GM12878 (cell line): ENCODE results near the gene OR13C2. TPM values are rescaled to one million over a fixed set of nuclear protein-coding genes. Genes with fewer than 3 reads are reported as not detected.

Source experiments
- ATAC-seq: fragments of 200-7000 bp; cut with Tn5 transposase; 3 replicates; pipeline ENCODE4 v1.9.1; 2020; ENCODE audit warnings: mild to moderate bottlenecking, moderate library complexity
- BruUV-seq: library from RNA; stranded (reverse); fragments of 400-500 nt; replicated peaks from 2 replicates; lab custom pipeline; 2021; lab: Mats Ljungman, UMichigan
- CTCF ChIA-PET: fragments of 300-600 bp; sonication (Branson Sonifier 250); formaldehyde crosslinking; extraction: SDS; loops from one replicate; lab custom pipeline; 2021; ENCODE audit warnings: inconsistent platforms; lab: Yijun Ruan, JAX
- POLR2A ChIA-PET: fragments of 350-600 bp; formaldehyde crosslinking; extraction: SDS; loops from one replicate; lab custom pipeline; 2021; ENCODE audit warnings: inconsistent platforms; lab: Charles Lee
- RAD21 ChIA-PET: fragments of 300-600 bp; sonication (Branson Sonifier 250); formaldehyde crosslinking; loops from one replicate; lab custom pipeline; 2023; ENCODE audit warnings: antibody characterized with exemption; ENCODE audit not compliant: unreplicated experiment; lab: Charles Lee
- SMC1A ChIA-PET: fragments of 300-600 bp; sonication (Branson Sonifier 250); formaldehyde crosslinking; loops from one replicate; lab custom pipeline; 2023; ENCODE audit not compliant: unreplicated experiment, uncharacterized antibody; lab: Charles Lee
- DNase-seq: peaks from one replicate; pipeline ENCODE4 v3.0.0-alpha.2; 2011; ENCODE audit warnings: low read depth, low spot score
- FAIRE-seq: peaks from 3 replicates; lab custom pipeline; 2011; peaks lifted over from hg19 to GRCh38; lab: Jason Lieb, UNC
- H2AFZ ChIP-seq: 2 replicates; pipeline ENCODE4 v1.6.0; 2011; ENCODE audit warnings: low read depth, low read length, control low read depth; ENCODE audit not compliant: control insufficient read depth
- H3K27ac ChIP-seq: 2 replicates; pipeline ENCODE4 v1.5.1; 2011; ENCODE audit warnings: control low read depth; ENCODE audit not compliant: control insufficient read depth, insufficient read depth
- H3K27me3 ChIP-seq, 2 experiments: replicated peaks in 1 of 2; 2 replicates each; pipeline versions ENCODE4 v1.6.0 to v1.6.1; 2011; ENCODE audit warnings: low read length in 1 of 2; ENCODE audit not compliant: control insufficient read depth in 2 of 2, insufficient read depth in 2 of 2
- H3K36me3 ChIP-seq, 2 experiments: 2 replicates each; pipeline ENCODE4 v1.5.1; 2011; ENCODE audit warnings: low read length in 1 of 2; ENCODE audit not compliant: control insufficient read depth in 2 of 2, insufficient read depth in 2 of 2
- H3K4me1 ChIP-seq: 2 replicates; pipeline ENCODE4 v1.6.1; 2011; ENCODE audit warnings: mild to moderate bottlenecking, low read length, moderate library complexity, mixed read lengths; ENCODE audit not compliant: control insufficient read depth, insufficient read depth
- H3K4me2 ChIP-seq: 2 replicates; pipeline ENCODE4 v1.6.0; 2011; ENCODE audit warnings: control low read depth; ENCODE audit not compliant: control insufficient read depth, insufficient read depth
- H3K4me3 ChIP-seq: fragments of 200-600 bp; sonication (generic); 2 replicates; pipeline ENCODE4 v1.5.1; 2016
- H3K79me2 ChIP-seq: 2 replicates; pipeline ENCODE4 v1.6.0; 2011; ENCODE audit warnings: low read length; ENCODE audit not compliant: control insufficient read depth, insufficient read depth
- H3K9ac ChIP-seq: 2 replicates; pipeline ENCODE4 v1.8.0; 2011; ENCODE audit warnings: low read length, control low read depth, mixed read lengths; ENCODE audit not compliant: control insufficient read depth, insufficient read depth
- H3K9me3 ChIP-seq: replicated peaks from 3 replicates; pipeline ENCODE4 v1.5.1; 2011; ENCODE audit warnings: mild to moderate bottlenecking, low read length; ENCODE audit not compliant: control insufficient read depth, insufficient read depth
- H4K20me1 ChIP-seq: 2 replicates; pipeline ENCODE4 v1.6.0; 2011; ENCODE audit not compliant: control insufficient read depth, insufficient read depth
- BRCA1 ChIP-seq: IDR thresholded peaks from 2 replicates; pipeline ENCODE4 v1.6.1; 2011; ENCODE audit warnings: low read depth, low read length, improper control_type of control experiment
- CHD1 ChIP-seq: IDR thresholded peaks from 2 replicates; pipeline ENCODE4 v1.6.1; 2012; ENCODE audit warnings: low read depth, low read length, improper control_type of control experiment
- CTCF ChIP-seq, 3 experiments: IDR thresholded peaks in 2 of 3; conservative IDR thresholded peaks in 1 of 3; 2 replicates each; pipeline ENCODE4 v1.5.1; 2011; ENCODE audit warnings: low read depth in 3 of 3, low read length in 3 of 3, mild to moderate bottlenecking in 3 of 3, control low read depth in 2 of 3, moderate library complexity in 2 of 3, inconsistent platforms in 1 of 3, mixed read lengths in 1 of 3; ENCODE audit not compliant: control insufficient read depth in 2 of 3, insufficient read depth in 1 of 3; ENCODE audit errors: extremely low read depth in 1 of 3
- EZH2 ChIP-seq: IDR thresholded peaks from 2 replicates; pipeline ENCODE4 v1.6.1; 2012; ENCODE audit warnings: low read depth, mild to moderate bottlenecking, control low read depth, inconsistent platforms, low read length, borderline replicate concordance; ENCODE audit not compliant: control insufficient read depth
- GATAD2B ChIP-seq: fragments of 450-650 bp; conservative IDR thresholded peaks from 2 replicates; pipeline ENCODE4 v1.6.1; 2017; ENCODE audit warnings: low read depth, mild to moderate bottlenecking, moderate library complexity
- IRF5 ChIP-seq: fragments of 450-650 bp; IDR thresholded peaks from 2 replicates; pipeline ENCODE4 v1.6.1; 2017; ENCODE audit warnings: borderline replicate concordance
- JUND ChIP-seq: IDR thresholded peaks from 2 replicates; pipeline ENCODE4 v1.6.1; 2012; ENCODE audit warnings: low read depth, mild to moderate bottlenecking, low read length, improper control_type of control experiment, moderate library complexity
- LARP7 ChIP-seq: fragments of 450-650 bp; IDR thresholded peaks from 2 replicates; pipeline ENCODE4 v1.6.1; 2017; ENCODE audit warnings: mild to moderate bottlenecking
- MTA3 ChIP-seq: IDR thresholded peaks from 2 replicates; pipeline ENCODE4 v1.6.1; 2012; ENCODE audit warnings: low read length, inconsistent platforms, borderline replicate concordance
- MYB ChIP-seq: fragments of 150-350 bp; IDR thresholded peaks from 2 replicates; pipeline ENCODE4 v1.6.1; 2014; ENCODE audit warnings: mild to moderate bottlenecking, low read depth, low read length, borderline replicate concordance
- RBBP5 ChIP-seq: fragments of 200-600 bp; sonication (generic); conservative IDR thresholded peaks from 2 replicates; pipeline ENCODE4 v1.6.1; 2016
- SIX5 ChIP-seq: IDR thresholded peaks from 2 replicates; pipeline ENCODE4 v1.6.1; 2011; ENCODE audit warnings: mild to moderate bottlenecking, low read depth, low read length, moderate library complexity; ENCODE audit not compliant: severe bottlenecking
- SKIL ChIP-seq: fragments of 450-650 bp; IDR thresholded peaks from 2 replicates; pipeline ENCODE4 v1.6.1; 2017; ENCODE audit warnings: mild to moderate bottlenecking, low read depth, inconsistent platforms; ENCODE audit not compliant: poor library complexity, severe bottlenecking
- SMC3 ChIP-seq: IDR thresholded peaks from 2 replicates; pipeline ENCODE4 v1.6.1; 2011; ENCODE audit warnings: low read length, improper control_type of control experiment, borderline replicate concordance
- ZBTB33 ChIP-seq: fragments of 450-650 bp; IDR thresholded peaks from 2 replicates; pipeline ENCODE4 v1.6.1; 2017; ENCODE audit warnings: mild to moderate bottlenecking
- ZNF217 ChIP-seq: fragments of 450-650 bp; IDR thresholded peaks from 2 replicates; pipeline ENCODE4 v1.6.1; 2017; ENCODE audit warnings: antibody characterized with exemption, mild to moderate bottlenecking
- ZNF24 ChIP-seq: fragments of 450-650 bp; IDR thresholded peaks from 2 replicates; pipeline ENCODE4 v1.6.1; 2017; ENCODE audit warnings: antibody characterized with exemption, mild to moderate bottlenecking
- ZZZ3 ChIP-seq: IDR thresholded peaks from 2 replicates; pipeline ENCODE4 v1.6.1; 2011; ENCODE audit warnings: low read depth; ENCODE audit not compliant: control insufficient read depth, insufficient read length
- WGBS: methylation state at CpG from one replicate; pipeline ENCODE4 v1.1.6; 2016; ENCODE audit warnings: low lambda C conversion rate; ENCODE audit not compliant: insufficient replicate concordance, insufficient coverage; ENCODE audit errors: missing lambda C conversion rate; 5-methylcytosine and 5-hydroxymethylcytosine counted together
- in situ Hi-C: fragments of 300-500 bp; cut with MboI; formaldehyde crosslinking; loops from 9 replicates; pipeline ENCODE4 v1.14.3; 2018; ENCODE audit warnings: mixed read lengths
- intact Hi-C: fragments of 100-400 bp; cut with micrococcal nuclease; formaldehyde crosslinking; loops from one replicate; pipeline ENCODE4 v1.14.2; 2022; ENCODE audit not compliant: unreplicated experiment
- polyA plus RNA-seq, 11 experiments: library from polyadenylated mRNA; depleted of rRNA in 4 of 11; unstranded in 6 of 11; stranded (reverse) in 5 of 11; fragments of >200 nt; fragmentation: Nextera tagmentation in 4 of 11; fragmentation: Illumina TruSeq in 1 of 11; extraction: Ambion mirVana in 4 of 11; extraction: Trizol in 1 of 11; gene quantifications; 1 replicate in 1 of 11; 2 replicates in 10 of 11; pipeline versions ENCODE4 v1.2.1 to v1.2.3, GENCODE V29; 2011 to 2016; ENCODE audit warnings: inconsistent platforms in 2 of 11, missing spikeins in 2 of 11, low read depth in 1 of 11
- total RNA-seq, 4 experiments: library from RNA; depleted of rRNA in 3 of 4; stranded (reverse); fragments of >200 nt in 3 of 4; fragmentation: Illumina TruSeq in 1 of 4; extraction: Trizol in 1 of 4; gene quantifications; 2 replicates each; pipeline versions ENCODE4 v1.2.1 to v1.2.3, GENCODE V29; 2013 to 2021

The OR13C2 gene
- total and polyA plus RNA-seq, 10 of the 15 experiments (the other 5 are each of a cell fraction or from before 2014, with no cell fraction given), result 0.11 TPM; not detected in 9

- ChIA-PET SMC1A (no interaction called here), RAD21 (no interaction called here), CTCF (interaction anchor here (1.0 kb wide), 1 partner anchor 23 kb away, joined by 3 read pairs; no protein-coding TSS in a partner anchor), POLR2A (no interaction called here)
- H3K36me3 ChIP-seq, result no peaks in the 10 kb centered on the region
- no peak overlapping the region for H3K4me3 ChIP-seq
- no peak overlapping the region for H3K9ac ChIP-seq
- no peaks in the 10 kb centered on the region for H3K79me2 ChIP-seq
- BruUV-seq, result no TSS peak
- 13% methylated on average over 2 of the region's 2 CpGs for WGBS
- no peak overlapping the region for H3K27ac ChIP-seq
- in situ Hi-C loops (no loop called here), intact Hi-C loops (no loop called here)
- H3K4me1 ChIP-seq, result no peaks in the 10 kb centered on the region
- H3K27me3 ChIP-seq, result no peaks in the 10 kb centered on the region
- no peak for FAIRE-seq
- no peak for DNase-seq
- no peaks in the 10 kb centered on the region for H3K9me3 ChIP-seq
- H4K20me1 ChIP-seq, result no peaks in the 10 kb centered on the region
- no peak overlapping the region for H2AFZ ChIP-seq
- H3K4me2 ChIP-seq, result no peak overlapping the region
- no peak for ATAC-seq
- no peak for TF ChIP-seq LARP7
- TF ChIP-seq BRCA1, result no peak
- TF ChIP-seq ZNF217, result no peak
- no peak for TF ChIP-seq ZNF24
- no peak for TF ChIP-seq MYB
- TF ChIP-seq ZBTB33, result no peak
- TF ChIP-seq EZH2, result no peak
- TF ChIP-seq JUND, result no peak
- no peak for TF ChIP-seq GATAD2B
- TF ChIP-seq MTA3, result no peak
- no peak for TF ChIP-seq CHD1
- TF ChIP-seq SIX5, result no peak
- no peak for TF ChIP-seq IRF5
- TF ChIP-seq RBBP5, result no peak
- no peak for TF ChIP-seq SMC3
- TF ChIP-seq ZZZ3, result no peak
- TF ChIP-seq CTCF (IDR thresholded peaks at IDR 0.05 in 2 of 3, conservative IDR thresholded peaks at IDR 0.05 in 1 of 3; ENCODE audit: control insufficient read depth in 2 of 3, extremely low read depth in 1 of 3, insufficient read depth in 1 of 3, low read depth in 3 of 3, low read length in 3 of 3), result no peak
- TF ChIP-seq SKIL, result no peak
These were observed 30.0 kb downstream of the OR13C2 start for GRCh38 chr9:104575456-104575855.
